K562 (cell line): Measurements from ENCODE around the gene RIT1. TPM values are rescaled to one million over a fixed set of nuclear protein-coding genes. Genes with fewer than 3 reads are reported as not detected.
A peak's percentile ranks its signal among the peaks of the same experiment; 100 is the strongest.

Experiments used
- BRF2 ChIP-seq: IDR thresholded peaks from 3 replicates; pipeline ENCODE4 v1.6.1; 2011; ENCODE audit warnings: borderline replicate concordance, mild to moderate bottlenecking; ENCODE audit not compliant: insufficient read length, insufficient read depth
- CREBBP ChIP-seq: IDR thresholded peaks from one replicate; pipeline ENCODE4 v1.6.1; 2012; ENCODE audit warnings: low read depth, mild to moderate bottlenecking, control low read depth, inconsistent platforms, low read length
- DPF2 ChIP-seq: fragments of 450-650 bp; IDR thresholded peaks from 2 replicates; pipeline ENCODE4 v1.6.1; 2016
- E2F1 ChIP-seq: sonication (generic); formaldehyde crosslinking; IDR thresholded peaks from 2 replicates; pipeline ENCODE4 v1.8.1; 2023; ENCODE audit warnings: mild to moderate bottlenecking, missing genetic modification reagents, moderate library complexity
- MNT ChIP-seq, 2 experiments: fragments of 450-650 bp; conservative IDR thresholded peaks; 2 replicates each; pipeline ENCODE4 v1.6.1; 2017; ENCODE audit warnings: mild to moderate bottlenecking in 2 of 2, moderate library complexity in 2 of 2
- NCOR1 ChIP-seq: fragments of 450-650 bp; IDR thresholded peaks from 2 replicates; pipeline ENCODE4 v1.6.1; 2016; ENCODE audit warnings: mild to moderate bottlenecking, moderate library complexity
- POLR2AphosphoS5 ChIP-seq: IDR thresholded peaks from 2 replicates; pipeline ENCODE4 v1.6.1; 2011; ENCODE audit warnings: mild to moderate bottlenecking, low read depth, low read length, moderate library complexity; ENCODE audit not compliant: control insufficient read depth, insufficient read depth
- RCOR1 ChIP-seq, 2 experiments: IDR thresholded peaks; 2 replicates each; pipeline ENCODE4 v1.6.1; 2012; ENCODE audit warnings: low read depth in 2 of 2, low read length in 2 of 2, borderline replicate concordance in 1 of 2, improper control_type of control experiment in 1 of 2
- REST ChIP-seq, 2 experiments: fragments of 450-650 bp; formaldehyde crosslinking in 1 of 2; IDR thresholded peaks; 2 replicates each; pipeline versions ENCODE4 v1.4.0 to v1.6.1; 2014 to 2020; ENCODE audit warnings: mild to moderate bottlenecking in 2 of 2, borderline replicate concordance in 1 of 2, low read depth in 1 of 2
- ZNF133 ChIP-seq: fragments of 250-450 bp; sonication (Bioruptor Pico); IDR thresholded peaks from 2 replicates; pipeline ENCODE4 v1.4.0; 2020; ENCODE audit warnings: mild to moderate bottlenecking
- ZNF518B ChIP-seq: fragments of 250-450 bp; sonication (Bioruptor Pico); IDR thresholded peaks from 2 replicates; pipeline ENCODE4 v1.5.0; 2021; ENCODE audit warnings: mild to moderate bottlenecking, moderate library complexity
- polyA plus RNA-seq, 8 experiments: library from polyadenylated mRNA; depleted of rRNA in 4 of 8; stranded (reverse) in 5 of 8; unstranded in 3 of 8; fragments of >200 nt; fragmentation: Nextera tagmentation in 2 of 8; fragmentation: Illumina TruSeq in 1 of 8; extraction: Ambion mirVana in 2 of 8; extraction: Trizol in 1 of 8; gene quantifications; 2 replicates each; pipeline versions ENCODE4 v1.2.1 to v1.2.3, GENCODE V29; 2011 to 2014; ENCODE audit warnings: inconsistent platforms in 1 of 8, missing spikeins in 1 of 8
- total RNA-seq, 7 experiments: library from RNA; depleted of rRNA in 6 of 7; stranded (reverse); fragments of >200 nt in 6 of 7; fragmentation: Illumina TruSeq in 2 of 7; extraction: Trizol in 2 of 7; gene quantifications; 2 replicates each; pipeline versions ENCODE4 v1.2.1 to v1.2.3, GENCODE V29; 2011 to 2021; ENCODE audit warnings: low replicate concordance in 1 of 7

The RIT1 gene
- total and polyA plus RNA-seq, 9 of the 15 experiments (the other 6 are each of a cell fraction or from before 2014, with no cell fraction given): 13.5 to 57.6 (median 22.9) TPM

- TF ChIP-seq BRF2: no peak
- peak; percentile 85 for TF ChIP-seq DPF2
- no peak for TF ChIP-seq E2F1
- peak in 1 of 2 experiments; percentile 39; a peak in 1 of 4 replicates for TF ChIP-seq MNT (conservative IDR thresholded peaks at IDR 0.05)
- no peak for TF ChIP-seq ZNF133 (CRISPR knock-in tag)
- peak; percentile 3; the same call in 1 of the 2 replicates for TF ChIP-seq REST (IDR thresholded peaks at IDR 0.05; ENCODE audit: borderline replicate concordance)
- no peak for TF ChIP-seq REST (CRISPR knock-in tag; IDR thresholded peaks at IDR 0.05; ENCODE audit: low read depth)
- peak; percentile 91 for TF ChIP-seq POLR2AphosphoS5
- peak; percentile 84 for TF ChIP-seq NCOR1
- TF ChIP-seq ZNF518B (CRISPR knock-in tag): no peak
- TF ChIP-seq RCOR1 (IDR thresholded peaks at IDR 0.05; ENCODE audit: borderline replicate concordance in 1 of 2, low read depth in 2 of 2, low read length in 2 of 2): peak; percentile 52 to 92; a peak in 3 of 4 replicates
- no peak for TF ChIP-seq CREBBP
These were observed 11.0 kb downstream of the RIT1 start (continued) for GRCh38 chr1:155900161-155900560.
